Suppressor macrophage treated with lipopolysaccharide for 1 hour (primary cell): ENCODE results near the gene MAN1C1.
A peak's percentile ranks its signal among the peaks of the same experiment; 100 is the strongest.
"Not testable (repeated sequence)": the region's sequence is repeated elsewhere in the genome, so short reads cannot be mapped to it uniquely, and the experiment has no call there.

Experiments
- DNase-seq, 3 donors: peaks; one replicate each; pipeline ENCODE4 v3.0.0-alpha.2; 2020 to 2022

Gene MAN1C1

DNA sequence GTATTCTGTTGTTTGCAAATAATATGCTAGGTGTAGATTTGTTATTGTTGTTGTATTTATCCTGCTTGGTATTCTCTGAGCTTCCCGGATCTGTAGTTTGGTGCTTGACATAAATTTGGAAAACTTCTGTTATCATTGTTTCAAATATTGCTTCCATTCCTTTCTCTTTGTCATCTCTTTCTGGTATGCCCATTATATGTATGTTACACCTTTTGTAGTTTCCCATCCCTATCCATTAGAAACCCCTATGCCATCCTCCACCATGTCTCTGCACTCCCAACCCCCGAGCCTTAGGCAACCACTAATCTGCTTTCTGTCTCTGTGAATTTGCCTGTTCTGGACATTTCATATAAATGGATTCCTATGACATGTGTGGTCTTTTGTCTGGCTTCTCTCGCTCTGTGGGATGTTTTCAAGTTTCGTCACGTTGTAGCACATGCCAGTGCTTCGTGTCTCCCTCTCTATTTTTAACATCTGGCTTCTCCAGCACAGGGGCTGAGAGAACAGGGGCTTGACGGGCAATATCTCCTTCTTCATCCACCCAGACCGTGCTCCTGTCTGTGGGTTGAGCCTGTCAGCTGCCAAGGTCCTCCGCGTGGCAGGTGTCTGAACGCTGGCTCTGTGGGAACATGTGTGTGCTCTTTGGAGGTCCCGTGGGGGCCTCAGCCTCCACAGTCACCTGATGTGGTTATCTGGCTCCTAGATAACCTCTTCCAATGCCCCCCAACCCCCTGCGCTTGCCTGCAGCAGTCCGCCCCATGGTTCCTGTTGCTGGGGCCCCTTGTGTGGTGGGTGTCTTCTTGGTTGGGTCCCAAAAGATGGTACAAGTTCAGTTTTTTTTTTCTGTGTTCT, 32.8 kb upstream of the MAN1C1 start:
- no peak for DNase-seq

DNA sequence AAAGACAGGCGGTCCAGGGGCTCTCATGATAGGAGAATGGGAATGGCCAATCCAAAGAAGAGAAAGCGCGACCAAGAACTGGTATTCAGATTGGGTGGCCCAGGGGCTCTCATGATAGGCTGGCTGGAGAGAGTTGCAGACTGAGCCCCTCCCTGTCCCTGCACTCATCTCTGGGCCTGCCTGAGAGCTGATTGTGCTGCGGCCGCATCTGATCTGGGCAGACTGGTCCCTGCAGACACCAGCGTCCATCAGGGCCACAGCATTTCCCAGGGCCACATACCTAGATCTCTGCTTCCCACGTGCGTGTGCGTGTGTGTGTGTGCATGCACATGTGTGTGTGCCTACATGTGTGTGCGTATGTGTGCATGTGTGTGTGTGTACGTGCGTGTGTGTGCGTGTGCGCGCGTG, 30.4 kb upstream of the MAN1C1 start:
- no peak for DNase-seq

DNA sequence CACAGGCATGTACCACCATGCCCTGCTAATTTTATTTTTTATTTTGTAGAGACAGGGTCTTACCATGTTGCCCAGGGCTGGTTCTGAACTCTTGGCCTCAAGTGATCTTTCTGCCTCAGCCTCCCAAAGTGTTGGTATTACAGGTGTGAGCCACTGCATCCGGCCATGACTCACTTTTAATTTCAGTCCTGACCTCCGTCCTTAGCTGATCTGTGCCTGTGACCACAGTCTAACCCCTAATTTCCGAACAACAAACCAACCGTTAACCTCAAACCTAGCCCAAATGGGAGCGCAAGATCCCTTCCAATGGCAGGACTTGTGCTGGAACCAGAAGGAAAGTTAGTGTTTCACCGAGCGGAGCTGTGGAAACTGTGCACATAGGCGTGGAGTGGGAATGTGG, 29.3 kb upstream of the MAN1C1 start:
- DNase-seq = no peak

DNA sequence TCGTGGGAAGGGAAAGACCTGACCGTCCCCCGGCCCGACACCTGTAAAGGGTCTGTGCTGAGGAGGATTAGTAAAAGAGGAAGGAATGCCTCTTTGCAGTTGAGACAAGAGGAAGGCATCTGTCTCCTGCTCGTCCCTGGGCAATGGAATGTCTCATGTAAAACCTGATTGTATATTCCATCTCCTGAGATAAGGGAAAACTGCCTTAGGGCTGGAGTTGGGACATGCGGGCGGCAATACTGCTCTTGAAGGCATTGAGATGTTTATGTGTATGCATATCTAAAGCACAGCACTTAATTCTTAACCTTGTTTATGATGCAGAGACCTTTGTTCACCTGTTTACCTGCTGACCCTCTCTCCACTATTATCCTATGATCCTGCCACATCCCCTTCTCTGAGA, 28.4 kb upstream of the MAN1C1 start:
- DNase-seq = not testable (repeated sequence)

DNA sequence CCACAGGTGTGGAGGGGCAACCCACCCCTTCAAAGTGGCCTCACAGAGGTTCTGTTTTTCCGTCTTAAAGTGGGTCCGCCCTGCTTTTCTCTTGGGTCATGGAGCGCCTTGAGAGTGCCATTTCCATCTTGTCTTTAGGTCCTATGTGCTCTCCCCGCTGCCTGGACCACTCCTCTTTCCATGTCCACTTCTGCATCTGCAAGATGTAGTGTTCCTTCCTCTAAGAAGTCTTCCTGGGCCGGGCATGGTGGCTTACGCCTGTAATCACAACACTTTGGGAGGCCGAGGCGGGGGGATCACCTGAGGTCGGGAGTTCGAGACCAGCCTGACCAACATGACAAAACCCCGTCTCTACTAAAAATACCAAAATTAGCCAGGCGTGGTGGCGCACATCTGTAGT, 27.8 kb upstream of the MAN1C1 start:
- not testable (repeated sequence) for DNase-seq

DNA sequence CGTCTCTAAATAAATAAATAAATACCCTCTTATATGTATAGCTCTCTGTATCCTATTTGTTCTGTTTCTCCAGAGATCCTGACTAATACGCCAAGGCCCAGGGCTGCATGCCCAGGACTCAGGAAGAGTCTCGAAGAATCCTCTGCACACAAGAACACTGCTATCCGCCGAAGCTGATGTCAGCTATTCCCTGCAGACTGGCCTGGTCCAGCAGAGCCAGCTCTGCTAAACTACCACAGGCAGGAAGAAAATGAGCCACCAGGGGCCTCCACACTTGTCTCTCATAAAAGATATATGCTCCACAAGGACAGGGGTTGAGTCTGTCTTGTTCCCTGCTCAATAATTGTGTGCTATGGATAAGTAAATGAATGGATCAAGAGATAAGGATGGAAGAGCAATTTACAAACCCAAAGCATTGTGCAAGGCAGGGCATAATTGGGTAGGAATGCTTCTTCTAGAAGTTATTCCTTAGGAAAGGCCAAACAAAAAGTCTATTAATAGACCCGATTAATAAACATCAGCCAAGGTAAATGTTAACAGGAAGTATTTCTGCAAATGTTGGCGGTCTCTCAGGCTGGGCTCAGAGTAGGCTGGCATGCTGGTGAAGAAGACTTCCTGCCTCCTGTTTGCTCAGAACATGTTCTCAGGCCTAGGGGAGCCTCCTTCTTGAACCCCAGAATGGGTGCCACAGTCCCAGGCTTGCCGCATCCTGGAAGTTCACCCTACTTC, 26.3 kb upstream of the MAN1C1 start:
- DNase-seq = no peak

DNA sequence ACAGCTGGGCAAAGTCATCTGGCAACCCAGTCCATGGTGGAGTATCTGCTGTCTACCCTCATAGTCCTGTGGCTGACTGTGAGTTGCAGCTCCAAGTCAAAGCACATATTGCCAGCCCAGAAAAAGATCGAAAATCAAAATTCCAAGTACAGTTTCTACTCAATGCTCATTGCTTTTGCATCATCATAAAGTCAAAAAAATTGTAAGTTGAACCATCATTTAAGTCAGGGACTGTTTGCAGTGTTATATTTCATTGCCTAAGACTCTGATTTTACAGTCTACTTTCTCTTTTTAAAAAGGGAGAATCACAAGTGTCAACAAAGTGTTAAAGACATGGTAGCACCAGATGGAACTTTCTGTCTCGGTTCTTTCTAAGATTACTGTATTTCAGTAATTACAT, 22.7 kb upstream of the MAN1C1 start:
- no peak for DNase-seq

DNA sequence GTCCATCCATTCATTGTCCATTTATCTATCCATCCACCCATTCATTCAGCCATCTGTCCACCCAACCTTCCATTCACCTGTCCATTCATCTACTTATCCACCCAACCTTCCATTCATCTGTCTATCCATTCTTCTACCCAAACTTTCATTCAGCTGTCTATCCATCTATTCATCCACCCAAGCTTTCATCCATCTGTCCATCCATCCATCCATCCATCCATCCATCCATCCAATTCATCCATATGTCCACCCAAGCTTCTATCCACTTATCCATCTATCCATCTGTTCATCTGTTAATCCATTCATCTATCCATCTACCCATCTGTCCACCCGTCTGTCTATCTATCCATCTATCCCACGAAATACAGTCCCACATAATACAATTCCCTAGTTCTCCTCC, 21.6 kb upstream of the MAN1C1 start:
- DNase-seq = no peak

DNA sequence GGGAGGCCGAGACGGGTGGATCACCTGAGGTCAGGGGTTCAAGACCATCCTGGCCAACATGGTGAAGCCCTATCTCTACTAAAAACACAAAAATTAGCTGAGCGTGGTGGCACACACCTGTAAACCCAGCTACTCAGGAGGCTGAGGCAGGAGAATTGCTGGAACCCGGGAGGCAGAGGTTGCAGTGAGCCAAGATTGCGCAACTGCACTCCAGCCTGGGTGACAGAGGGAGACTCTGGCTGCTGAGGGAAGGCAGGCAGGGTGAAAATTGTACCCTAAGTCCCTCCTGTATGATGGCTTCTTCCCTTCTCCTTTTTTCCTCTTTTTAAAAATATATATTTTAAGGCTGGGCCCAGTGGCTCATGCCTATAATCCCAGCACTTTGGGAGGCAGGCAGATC, 19.9 kb upstream of the MAN1C1 start:
- DNase-seq = not testable (repeated sequence)

DNA sequence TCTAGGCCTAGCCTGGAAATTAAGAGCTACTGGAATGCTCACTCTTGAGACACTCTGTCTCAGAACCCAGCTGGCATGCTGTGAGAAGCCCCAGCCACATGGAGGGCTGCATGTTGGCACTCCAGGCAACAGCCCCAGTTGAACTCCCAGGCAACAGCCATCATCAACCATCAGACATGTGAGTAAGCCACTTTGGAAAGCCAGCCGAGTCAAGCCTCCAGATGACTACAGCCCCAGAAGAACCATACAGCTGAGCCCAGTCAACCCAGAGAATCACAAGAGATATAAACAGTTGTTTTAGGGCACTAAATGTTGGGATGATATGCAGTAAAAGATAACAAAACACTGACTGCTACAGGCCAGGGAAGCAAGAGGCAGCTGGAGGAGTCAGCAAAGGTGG, 17.7 kb upstream of the MAN1C1 start:
- DNase-seq = no peak

DNA sequence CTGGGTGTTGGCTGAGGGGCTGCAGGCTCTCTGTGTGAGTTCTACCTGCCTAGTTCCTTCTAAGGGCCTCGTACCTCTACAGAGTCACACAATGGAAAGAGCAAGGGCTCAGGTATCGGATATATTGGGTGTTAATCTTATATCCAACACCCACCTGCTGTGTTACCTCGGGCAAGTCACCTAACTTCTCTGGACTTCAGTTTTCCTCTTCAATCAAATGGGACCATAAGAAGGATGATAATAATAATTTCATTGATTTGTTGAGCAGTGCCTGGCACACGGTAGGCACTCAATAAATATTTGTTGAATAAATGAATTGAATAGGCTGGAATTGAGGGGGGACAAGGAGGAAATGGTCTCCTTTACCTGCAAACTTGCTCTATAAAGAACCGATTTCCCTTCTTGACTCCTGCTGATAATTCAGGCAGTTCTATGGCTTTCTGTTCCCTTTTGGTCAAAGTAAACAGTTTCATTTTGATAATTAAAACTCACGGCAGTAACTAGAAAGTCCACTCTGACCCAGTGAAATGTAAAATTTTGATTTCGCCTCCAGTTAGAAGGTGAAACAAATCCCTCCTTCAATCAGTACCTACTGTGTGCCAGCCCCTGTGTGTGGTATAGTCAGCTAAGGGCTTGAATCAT, 16.5 kb upstream of the MAN1C1 start:
- DNase-seq = no peak

DNA sequence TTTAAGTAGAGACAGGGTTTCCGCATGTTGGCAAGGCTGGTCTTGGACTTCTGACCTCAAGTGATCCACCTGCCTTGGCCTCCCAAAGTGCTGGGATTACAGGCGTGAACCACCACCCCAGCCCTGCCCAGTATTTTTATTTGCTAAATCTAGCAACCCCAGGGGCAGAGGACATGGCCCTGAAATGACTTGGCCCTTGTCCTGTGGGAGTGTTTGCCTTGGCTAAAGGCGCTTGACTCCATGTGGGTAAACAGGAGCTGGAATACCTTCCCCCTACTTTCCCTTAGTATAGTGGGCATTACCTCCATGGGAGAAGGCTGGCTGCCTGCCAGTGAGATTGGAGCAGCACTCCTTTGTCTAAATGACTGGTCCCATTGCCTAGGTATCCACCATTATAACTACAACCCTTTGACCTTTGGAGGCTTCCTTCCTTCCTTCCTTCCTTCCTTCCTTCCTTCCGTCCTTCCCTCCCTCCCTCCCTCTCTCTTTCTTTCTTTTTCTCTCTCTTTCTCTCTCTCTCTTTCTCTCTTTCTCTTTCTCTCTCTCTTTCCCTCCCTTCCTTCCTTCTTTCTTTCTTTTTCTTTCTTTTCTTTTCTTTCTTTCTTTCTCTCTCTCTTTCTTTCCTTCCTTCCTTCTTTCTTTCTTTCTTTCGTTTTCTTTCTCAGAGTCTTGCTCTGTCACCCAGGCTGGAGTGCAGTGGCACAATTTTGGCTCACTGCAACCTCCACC, 15.5 kb upstream of the MAN1C1 start:
- not testable (repeated sequence) for DNase-seq

DNA sequence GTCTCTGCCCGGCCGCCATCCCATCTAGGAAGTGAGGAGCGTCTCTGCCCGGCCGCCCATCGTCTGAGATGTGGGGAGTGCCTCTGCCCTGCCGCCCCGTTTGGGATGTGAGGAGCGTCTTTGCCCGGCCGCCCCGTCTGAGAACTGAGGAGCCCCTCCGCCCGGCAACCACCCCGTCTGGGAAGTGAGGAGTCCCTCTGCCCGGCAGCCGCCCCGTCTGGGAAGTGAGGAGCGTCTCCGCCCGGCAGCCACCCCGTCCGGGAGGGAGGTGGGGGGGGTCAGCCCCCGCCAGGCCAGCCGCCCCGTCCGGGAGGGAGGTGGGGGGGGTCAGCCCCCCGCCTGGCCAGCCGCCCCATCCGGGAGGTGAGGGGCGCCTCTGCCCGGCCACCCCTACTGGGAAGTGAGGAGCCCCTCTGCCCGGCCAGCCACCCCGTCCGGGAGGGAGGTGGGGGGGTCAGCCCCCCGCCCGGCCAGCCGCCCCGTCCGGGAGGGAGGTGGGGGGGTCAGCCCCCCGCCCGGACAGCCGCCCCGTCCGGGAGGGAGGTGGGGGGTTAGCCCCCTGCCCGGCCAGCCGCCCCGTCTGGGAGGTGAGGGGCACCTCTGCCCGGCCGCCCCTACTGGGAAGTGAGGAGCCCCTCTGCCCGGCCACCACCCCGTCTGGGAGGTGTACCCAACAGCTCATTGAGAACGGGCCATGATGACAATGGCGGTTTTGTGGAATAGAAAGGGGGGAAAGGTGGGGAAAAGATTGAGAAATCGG, 12.6 kb upstream of the MAN1C1 start:
- not testable (repeated sequence) for DNase-seq

DNA sequence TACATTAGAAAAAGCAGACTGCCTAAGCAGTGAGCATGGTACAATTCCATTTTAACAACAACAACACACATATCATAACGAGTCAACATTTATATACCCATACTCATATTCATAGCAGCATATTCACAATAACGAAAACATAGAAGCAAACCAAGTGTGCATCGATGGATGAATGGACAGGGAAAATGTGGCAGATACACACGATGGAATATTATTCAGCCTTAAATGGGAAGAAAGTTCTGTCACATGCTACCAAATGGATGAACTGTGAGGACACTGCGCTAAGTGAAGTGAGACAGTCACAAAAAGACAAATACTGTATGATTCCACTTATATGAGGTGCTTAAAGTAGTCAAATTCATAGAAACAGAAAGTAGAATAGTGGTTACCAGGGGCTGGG, 9.5 kb upstream of the MAN1C1 start:
- DNase-seq = no peak

DNA sequence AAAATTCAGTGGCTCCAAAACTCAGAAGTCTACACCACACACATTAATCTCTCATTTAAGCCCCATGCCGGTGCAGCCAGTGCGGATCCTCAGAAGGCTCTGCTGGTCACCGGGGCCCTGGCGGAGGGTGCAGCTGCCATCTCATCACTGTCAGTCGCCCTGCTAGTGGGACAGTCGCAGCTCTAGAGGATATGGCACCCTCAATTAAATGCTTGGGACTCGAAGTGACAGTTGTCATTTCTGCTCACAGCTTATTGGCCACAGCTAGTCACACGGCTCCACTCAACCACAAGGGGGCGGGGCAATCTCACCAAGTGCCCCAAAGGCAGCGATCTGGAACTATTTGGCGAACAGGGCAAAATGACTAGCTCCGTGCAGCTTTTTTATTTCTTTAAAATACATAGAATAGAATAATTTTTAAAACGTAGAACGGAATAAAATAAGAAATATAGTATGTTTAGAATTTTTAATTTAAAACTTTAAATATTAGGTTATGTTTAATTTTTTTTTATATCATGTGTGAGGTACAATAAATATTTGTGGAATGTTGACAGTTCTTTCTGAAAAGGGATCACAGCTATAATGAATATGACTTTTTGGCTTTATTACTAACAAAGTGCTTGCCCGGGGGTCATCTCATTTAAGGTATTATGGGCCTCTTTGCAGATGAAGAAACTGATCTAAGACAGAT, 8.0 kb upstream of the MAN1C1 start:
- peak; percentile 85 to 92 (median 92) for DNase-seq

DNA sequence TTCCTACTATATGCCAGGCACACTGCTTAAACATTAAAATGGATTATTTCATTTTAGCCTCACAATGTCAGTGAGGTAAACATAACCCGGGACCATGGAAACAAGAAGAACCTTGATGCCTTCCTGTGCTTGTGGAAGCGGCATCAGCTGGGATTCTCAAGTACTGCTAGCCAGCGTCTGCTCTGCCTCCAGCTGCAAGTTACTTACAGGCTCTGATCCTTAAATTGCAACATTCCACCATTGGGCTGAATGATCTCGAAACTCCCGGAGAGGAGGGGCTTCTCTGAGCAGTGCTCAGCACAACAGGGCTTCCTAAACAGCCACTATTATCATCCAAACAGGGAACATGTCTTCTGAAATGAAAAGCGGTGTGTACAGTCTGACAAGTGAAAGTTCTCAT, 6.7 kb upstream of the MAN1C1 start:
- no peak for DNase-seq

DNA sequence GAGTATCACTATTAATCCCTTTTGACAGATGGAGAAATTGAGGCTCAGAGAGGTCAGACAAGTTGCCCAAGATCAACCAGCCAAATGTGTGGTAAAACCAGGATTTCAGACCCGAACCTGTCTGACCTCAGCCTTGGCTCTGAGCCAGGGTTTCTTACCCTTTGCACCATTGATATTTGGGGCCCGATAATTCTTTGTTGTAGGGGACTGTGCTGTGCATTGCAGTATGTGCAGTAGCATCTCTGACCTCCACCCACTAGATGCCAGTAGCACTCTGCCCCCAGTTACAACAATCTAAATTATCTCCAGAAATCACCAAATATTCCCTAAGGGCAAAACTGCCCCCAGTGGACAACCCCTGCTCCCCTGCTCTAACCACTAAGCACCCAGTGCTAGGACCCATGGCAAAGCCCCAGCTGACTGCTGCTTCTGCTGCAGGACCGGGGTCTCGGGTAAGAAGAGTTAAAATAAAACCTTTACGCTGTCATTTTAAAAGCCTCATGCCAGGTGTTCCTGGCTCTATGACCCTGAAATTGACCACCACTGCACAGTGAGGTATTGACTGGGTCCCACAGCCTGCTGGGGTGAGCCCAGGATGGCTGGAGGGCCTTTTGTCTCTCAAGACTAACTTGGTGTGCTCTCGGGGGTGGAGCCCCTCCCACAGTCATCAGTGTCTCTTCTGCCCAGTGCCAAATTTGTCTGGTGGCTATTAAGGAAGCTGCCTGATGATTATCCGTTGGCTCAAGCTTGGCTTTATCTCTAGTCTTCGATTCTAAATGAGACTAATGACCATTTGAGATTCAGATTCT, 5.6 kb upstream of the MAN1C1 start:
- peak in 1 of 3 donors; percentile 29 for DNase-seq

DNA sequence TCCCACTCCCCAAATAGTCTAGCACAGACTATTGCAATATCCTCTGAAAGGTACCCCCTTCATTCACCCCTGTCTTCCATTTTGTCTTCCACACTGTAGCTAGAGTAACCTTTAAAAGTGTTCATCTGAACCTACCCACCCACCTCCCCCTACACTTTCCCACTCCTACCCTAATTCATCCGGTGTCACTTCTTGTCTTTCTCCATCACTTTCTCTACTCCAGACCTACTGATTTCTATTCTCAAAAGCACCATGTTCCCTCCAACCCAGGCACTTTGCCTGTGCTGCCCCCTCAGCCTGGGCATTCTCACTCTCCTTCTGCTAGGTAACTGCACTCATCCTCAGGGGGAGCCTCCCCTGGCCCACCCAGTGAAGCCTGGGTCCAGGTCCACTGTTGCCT, 4.7 kb upstream of the MAN1C1 start:
- peak in 1 of 3 donors; percentile 15 for DNase-seq

DNA sequence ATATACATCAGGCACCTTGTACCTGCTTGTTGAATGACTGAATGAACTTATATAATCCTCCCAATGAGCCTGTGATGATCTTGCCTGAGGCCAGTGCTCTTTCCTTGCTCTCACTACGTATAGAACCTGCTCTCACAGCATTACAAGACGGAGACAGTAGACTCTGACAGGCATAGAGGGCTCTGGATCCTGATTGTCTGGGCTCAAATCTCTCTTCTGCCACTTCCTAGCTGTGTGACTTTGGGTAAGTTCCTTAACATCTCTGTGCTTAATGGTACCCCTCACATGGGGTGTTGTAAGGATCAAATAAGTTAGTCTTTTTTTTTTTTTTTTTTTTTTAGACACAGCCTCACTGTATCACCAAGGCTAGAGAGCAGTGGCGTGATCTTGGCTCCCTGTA, 4.2 kb upstream of the MAN1C1 start:
- DNase-seq = peak in 1 of 3 donors; percentile 7

DNA sequence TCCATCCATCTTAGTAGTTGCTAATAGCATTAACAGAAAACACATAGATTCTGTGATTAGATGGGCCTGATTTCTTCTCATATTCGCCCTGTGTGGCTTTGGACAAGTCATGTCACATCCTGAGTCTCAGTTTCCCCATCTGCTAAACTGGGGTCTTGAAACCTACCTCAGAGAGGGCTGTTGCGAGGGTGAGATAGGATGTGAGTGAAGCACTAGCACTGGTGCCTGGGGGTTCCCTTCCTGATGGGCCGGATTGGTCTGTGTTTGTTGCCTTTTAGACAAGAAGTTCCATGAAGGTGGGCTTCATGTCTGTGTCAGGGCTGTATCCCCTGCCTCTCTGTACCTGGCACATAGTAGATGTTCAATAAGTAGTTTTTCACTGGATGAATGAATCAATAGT, 3.5 kb upstream of the MAN1C1 start:
- DNase-seq = peak in 1 of 3 donors; percentile 6
